B cell (primary cell): ENCODE results near the gene PAQR7.

Experiments used
- EZH2 ChIP-seq: IDR thresholded peaks from 2 replicates; pipeline ENCODE4 v1.6.1; 2012; ENCODE audit warnings: borderline replicate concordance, low read depth, mild to moderate bottlenecking, moderate library complexity, low read length; ENCODE audit not compliant: insufficient read depth, poor library complexity, severe bottlenecking
- TF ChIP-seq, protein P1 (sequence below): fragments of 200-600 bp; IDR thresholded peaks from one replicate; pipeline ENCODE4 v1.8.0; 2022; ENCODE audit warnings: antibody characterized with exemption, mild to moderate bottlenecking

GRCh38 chr1:25817840-25818501 lies 57.5 kb downstream of the PAQR7 start:
- TF ChIP-seq, protein P1, sequence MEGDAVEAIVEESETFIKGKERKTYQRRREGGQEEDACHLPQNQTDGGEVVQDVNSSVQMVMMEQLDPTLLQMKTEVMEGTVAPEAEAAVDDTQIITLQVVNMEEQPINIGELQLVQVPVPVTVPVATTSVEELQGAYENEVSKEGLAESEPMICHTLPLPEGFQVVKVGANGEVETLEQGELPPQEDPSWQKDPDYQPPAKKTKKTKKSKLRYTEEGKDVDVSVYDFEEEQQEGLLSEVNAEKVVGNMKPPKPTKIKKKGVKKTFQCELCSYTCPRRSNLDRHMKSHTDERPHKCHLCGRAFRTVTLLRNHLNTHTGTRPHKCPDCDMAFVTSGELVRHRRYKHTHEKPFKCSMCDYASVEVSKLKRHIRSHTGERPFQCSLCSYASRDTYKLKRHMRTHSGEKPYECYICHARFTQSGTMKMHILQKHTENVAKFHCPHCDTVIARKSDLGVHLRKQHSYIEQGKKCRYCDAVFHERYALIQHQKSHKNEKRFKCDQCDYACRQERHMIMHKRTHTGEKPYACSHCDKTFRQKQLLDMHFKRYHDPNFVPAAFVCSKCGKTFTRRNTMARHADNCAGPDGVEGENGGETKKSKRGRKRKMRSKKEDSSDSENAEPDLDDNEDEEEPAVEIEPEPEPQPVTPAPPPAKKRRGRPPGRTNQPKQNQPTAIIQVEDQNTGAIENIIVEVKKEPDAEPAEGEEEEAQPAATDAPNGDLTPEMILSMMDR, result no peak
- no peak for TF ChIP-seq EZH2
